ENCODE results near the gene DVL1.

DVL1 gene

DNA sequence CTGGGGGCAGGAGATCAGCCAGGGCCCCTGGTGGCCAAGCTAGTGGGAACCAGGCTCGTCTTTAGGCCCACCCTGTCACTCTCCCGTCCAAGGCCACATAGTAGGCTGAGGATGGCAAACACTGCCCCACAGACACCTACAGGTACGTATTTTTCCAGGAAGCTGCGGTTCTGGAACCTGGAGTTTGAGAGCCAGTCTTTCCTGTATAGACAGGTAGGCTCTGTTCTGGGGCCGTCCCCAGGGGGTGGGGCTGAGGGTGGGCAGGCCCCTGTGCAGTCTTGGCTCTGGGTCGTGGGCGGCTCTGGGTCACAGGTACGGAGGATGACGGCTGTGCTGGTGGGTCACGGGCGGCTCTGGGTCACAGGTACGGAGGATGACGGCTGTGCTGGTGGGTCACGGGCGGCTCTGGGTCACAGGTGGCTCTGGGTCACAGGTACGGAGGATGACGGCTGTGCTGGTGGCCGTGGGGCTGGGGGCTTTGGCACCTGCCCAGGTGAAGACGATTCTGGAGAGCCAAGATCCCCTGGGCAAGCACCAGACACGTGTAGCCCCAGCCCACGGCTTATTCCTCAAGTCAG, 38.7 kb downstream of the DVL1 start:
- Histone ChIP-seq H3K36me3 (ENCODE audit: insufficient read depth, insufficient read length, low read length) (peaks cover 65% of the 10 kb centered on the region), H3K9me3 (ENCODE audit: insufficient read depth, low read length) (no peaks in the 10 kb centered on the region), H3K27me3 (ENCODE audit: insufficient read depth, insufficient read length) (no peaks in the 10 kb centered on the region), H3K4me3 (ENCODE audit: insufficient read length, low read depth) (no peak overlapping the region), H3K9ac (ENCODE audit: insufficient read length, low read depth) (no peak overlapping the region), H3K4me1 (ENCODE audit: insufficient read depth, insufficient read length) (peaks cover 18% of the 10 kb centered on the region)
- DNase-seq (ENCODE audit: low read depth, low spot score) = no peak
- no peak for TF ChIP-seq YY1 (IDR thresholded peaks at IDR 0.05; ENCODE audit: insufficient read depth, insufficient read length)
- TF ChIP-seq SUZ12 (IDR thresholded peaks at IDR 0.05; ENCODE audit: extremely low read depth, insufficient read depth, insufficient read length) = no peak
- TF ChIP-seq ZNF274 (IDR thresholded peaks at IDR 0.05; ENCODE audit: low read depth, low read length) = no peak

- no peak for TF ChIP-seq SUZ12 (IDR thresholded peaks at IDR 0.05; ENCODE audit: extremely low read depth, insufficient read depth, insufficient read length)
- Histone ChIP-seq H3K9ac (ENCODE audit: insufficient read length, low read depth) (peak overlapping the region; percentile 90), H3K36me3 (ENCODE audit: insufficient read depth, insufficient read length, low read length) (peaks cover 61% of the 10 kb centered on the region), H3K4me1 (ENCODE audit: insufficient read depth, insufficient read length) (peaks cover 15% of the 10 kb centered on the region), H3K9me3 (ENCODE audit: insufficient read depth, low read length) (no peaks in the 10 kb centered on the region), H3K4me3 (ENCODE audit: insufficient read length, low read depth) (no peak overlapping the region), H3K27me3 (ENCODE audit: insufficient read depth, insufficient read length) (no peaks in the 10 kb centered on the region)
- no peak for DNase-seq (ENCODE audit: low read depth, low spot score)
Observed at GRCh38 chr1:1310109-1310385, 39.2 kb downstream of the DVL1 start.

DNA sequence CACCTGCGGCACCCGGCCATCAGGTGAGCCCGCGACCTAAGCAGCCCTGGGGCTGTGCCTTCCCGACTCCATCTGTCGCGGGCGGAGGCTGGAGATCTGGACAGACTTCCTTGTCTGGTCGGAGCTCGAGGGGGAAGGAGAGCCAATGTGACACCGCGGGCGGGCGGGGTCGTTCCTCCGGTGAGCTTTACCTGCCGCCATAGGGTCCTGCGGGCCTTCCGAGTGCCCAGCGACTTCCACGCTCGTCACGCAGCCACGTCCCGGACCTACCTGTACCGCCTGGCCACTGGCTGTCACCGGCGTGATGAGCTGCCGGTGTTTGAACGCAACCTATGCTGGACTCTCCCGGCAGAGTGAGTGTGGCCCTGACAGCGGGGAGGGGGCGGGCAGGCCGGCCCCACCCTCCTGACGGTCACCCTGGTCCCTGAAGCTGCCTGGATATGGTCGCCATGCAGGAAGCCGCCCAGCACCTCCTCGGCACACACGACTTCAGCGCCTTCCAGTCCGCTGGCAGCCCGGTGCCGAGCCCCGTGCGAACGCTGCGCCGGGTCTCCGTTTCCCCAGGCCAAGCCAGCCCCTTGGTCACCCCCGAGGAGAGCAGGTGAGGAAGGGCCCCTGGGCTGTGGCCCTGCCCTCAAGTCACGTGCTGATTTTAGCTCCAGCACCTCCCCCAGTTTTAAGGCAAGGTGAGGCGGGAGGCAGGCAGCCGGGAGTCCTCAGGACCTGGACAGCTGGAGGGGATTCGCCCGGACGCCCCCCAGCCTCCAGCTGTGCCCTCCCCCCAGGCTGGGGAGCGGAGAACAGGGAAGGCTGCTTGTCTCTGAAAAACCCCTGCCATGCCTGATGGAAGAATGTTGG, 39.7 kb downstream of the DVL1 start:
- Histone ChIP-seq H3K36me3 (ENCODE audit: insufficient read depth, insufficient read length, low read length) (peaks cover 56% of the 10 kb centered on the region), H3K4me1 (ENCODE audit: insufficient read depth, insufficient read length) (peaks cover 14% of the 10 kb centered on the region)
- DNase-seq (ENCODE audit: low read depth, low spot score) = no peak

GRCh38 chr1:1308756-1309250, 40.4 kb downstream of the DVL1 start:
- Histone ChIP-seq H3K4me3 (ENCODE audit: insufficient read length, low read depth) (peak overlapping the region; percentile 70), H3K4me1 (ENCODE audit: insufficient read depth, insufficient read length) (peaks cover 16% of the 10 kb centered on the region), H3K9ac (ENCODE audit: insufficient read length, low read depth) (peak overlapping the region; percentile 90), H3K9me3 (ENCODE audit: insufficient read depth, low read length) (no peaks in the 10 kb centered on the region), H3K27me3 (ENCODE audit: insufficient read depth, insufficient read length) (no peaks in the 10 kb centered on the region), H3K36me3 (ENCODE audit: insufficient read depth, insufficient read length, low read length) (peaks cover 49% of the 10 kb centered on the region)
- no peak for DNase-seq (ENCODE audit: low read depth, low spot score)
- no peak for TF ChIP-seq ZNF274 (IDR thresholded peaks at IDR 0.05; ENCODE audit: low read depth, low read length)
- no peak for TF ChIP-seq YY1 (IDR thresholded peaks at IDR 0.05; ENCODE audit: insufficient read depth, insufficient read length)
- no peak for TF ChIP-seq SUZ12 (IDR thresholded peaks at IDR 0.05; ENCODE audit: extremely low read depth, insufficient read depth, insufficient read length)

More for the DNA sequence above, 39.7 kb downstream of the DVL1 start:
- Histone ChIP-seq H3K27me3 (ENCODE audit: insufficient read depth, insufficient read length) (no peaks in the 10 kb centered on the region), H3K9me3 (ENCODE audit: insufficient read depth, low read length) (no peaks in the 10 kb centered on the region), H3K9ac (ENCODE audit: insufficient read length, low read depth) (peak overlapping the region; percentile 90), H3K4me3 (ENCODE audit: insufficient read length, low read depth) (peak overlapping the region; percentile 70)
- TF ChIP-seq ZNF274 (IDR thresholded peaks at IDR 0.05; ENCODE audit: low read depth, low read length) (no peak), SUZ12 (IDR thresholded peaks at IDR 0.05; ENCODE audit: extremely low read depth, insufficient read depth, insufficient read length) (no peak), YY1 (IDR thresholded peaks at IDR 0.05; ENCODE audit: insufficient read depth, insufficient read length) (no peak)

DNA sequence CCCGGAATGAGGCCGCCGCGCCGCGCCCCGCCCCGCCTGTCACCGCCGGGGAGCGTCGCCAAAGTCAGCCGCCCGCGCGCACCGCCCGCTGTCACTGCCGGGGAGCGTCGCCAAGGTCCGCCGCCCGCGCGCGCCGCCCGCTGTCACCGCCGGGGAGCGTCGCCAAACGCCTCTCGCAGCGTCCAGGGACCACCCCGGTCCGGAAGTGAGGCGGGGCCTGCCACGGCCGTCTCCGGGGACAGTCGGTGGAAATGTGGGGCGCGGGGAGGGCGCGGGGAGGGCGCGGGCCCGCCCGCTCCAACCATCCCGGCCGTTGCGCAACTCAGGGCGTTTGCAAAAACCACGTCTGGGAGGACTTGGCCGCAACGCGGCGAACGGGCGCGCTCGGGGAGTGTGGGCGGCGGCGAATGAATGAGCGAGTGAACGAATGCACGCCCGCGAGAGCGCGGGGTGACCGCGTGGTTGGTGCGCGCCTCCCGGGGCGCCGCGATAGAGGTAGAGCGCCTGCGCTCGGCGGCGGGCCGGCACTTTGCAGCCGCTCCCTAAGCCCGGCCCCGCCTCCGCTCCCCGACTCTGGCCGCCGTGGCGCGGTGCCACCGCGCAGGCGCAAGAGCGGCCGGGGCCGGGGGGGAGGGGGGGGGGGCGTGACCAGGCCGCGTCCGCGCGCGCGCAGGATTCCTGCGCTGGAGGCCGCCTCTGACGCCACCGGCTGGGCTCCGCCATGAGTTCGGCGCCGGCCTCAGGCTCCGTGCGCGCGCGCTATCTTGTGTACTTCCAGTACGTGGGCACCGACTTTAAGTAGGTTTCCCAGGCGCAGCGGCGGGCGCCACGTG, 41.1 kb downstream of the DVL1 start, which contains the start of the genes ACAP3 and PUSL1:
Gene ACAP3 (minus strand): TSS at position 8 of the 833 bp plus-strand sequence. CDS start 115 bp downstream, outside the sequence.
Gene PUSL1 (plus strand): TSS at position 675 of the 833 bp plus-strand sequence. CDS start 47 bp downstream, at position 722.
- peak; percentile 71 for DNase-seq (ENCODE audit: low read depth, low spot score)
- H3K9ac ChIP-seq (ENCODE audit: insufficient read length, low read depth) = peak within 1 kb of the TSS; percentile 92
- H3K36me3 ChIP-seq (ENCODE audit: insufficient read depth, insufficient read length, low read length) = peaks cover 42% of the 10 kb centered on the region
- H3K4me3 ChIP-seq (ENCODE audit: insufficient read length, low read depth) = peak within 1 kb of the TSS; percentile 72
- H3K27me3 ChIP-seq (ENCODE audit: insufficient read depth, insufficient read length) = no peaks in the 10 kb centered on the region
- no peaks in the 10 kb centered on the region for H3K9me3 ChIP-seq (ENCODE audit: insufficient read depth, low read length)
- H3K4me1 ChIP-seq (ENCODE audit: insufficient read depth, insufficient read length) = peaks cover 18% of the 10 kb centered on the region
- TF ChIP-seq ZNF274 (IDR thresholded peaks at IDR 0.05; ENCODE audit: low read depth, low read length) (no peak), YY1 (IDR thresholded peaks at IDR 0.05; ENCODE audit: insufficient read depth, insufficient read length) (no peak), SUZ12 (IDR thresholded peaks at IDR 0.05; ENCODE audit: extremely low read depth, insufficient read depth, insufficient read length) (no peak)

DNA sequence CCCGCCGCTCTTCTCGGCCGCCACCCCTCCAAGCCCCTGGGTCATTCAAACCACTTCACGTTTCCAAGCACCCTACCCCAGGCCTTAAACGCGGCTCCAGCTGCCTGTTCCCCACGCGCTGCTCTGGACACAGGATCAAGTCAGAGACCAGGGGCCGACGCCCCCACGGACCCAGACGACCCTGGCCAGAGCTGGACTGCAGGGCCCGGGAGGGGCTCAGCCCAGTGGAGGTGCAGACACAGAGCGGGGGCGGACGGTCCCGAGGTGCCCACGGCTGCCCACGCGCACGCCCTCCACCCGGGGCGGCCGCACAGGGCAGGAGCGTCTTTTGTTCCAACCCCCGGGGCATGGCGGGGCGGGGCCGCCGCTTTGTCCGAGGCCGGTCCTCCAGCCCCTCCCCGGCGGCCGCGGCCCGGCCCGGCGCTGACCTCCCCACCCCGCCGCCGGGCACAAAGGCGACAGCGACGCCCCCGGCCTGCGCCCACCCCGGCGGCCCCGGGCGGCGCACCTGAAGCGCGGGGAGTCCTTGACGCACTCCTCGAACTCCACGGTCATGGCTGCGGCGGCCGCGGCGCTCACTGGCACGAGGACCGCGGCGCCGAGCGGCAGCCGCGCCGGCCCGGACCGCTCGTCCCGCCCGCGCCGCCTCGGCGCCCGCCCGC, 41.8 kb downstream of the DVL1 start:
- DNase-seq (ENCODE audit: low read depth, low spot score) = no peak
- Histone ChIP-seq H3K9me3 (ENCODE audit: insufficient read depth, low read length) (no peaks in the 10 kb centered on the region), H3K9ac (ENCODE audit: insufficient read length, low read depth) (peak overlapping the region; percentile 92), H3K4me1 (ENCODE audit: insufficient read depth, insufficient read length) (peaks cover 24% of the 10 kb centered on the region), H3K4me3 (ENCODE audit: insufficient read length, low read depth) (peak overlapping the region; percentile 72), H3K27me3 (ENCODE audit: insufficient read depth, insufficient read length) (no peaks in the 10 kb centered on the region), H3K36me3 (ENCODE audit: insufficient read depth, insufficient read length, low read length) (peaks cover 35% of the 10 kb centered on the region)
- TF ChIP-seq SUZ12 (IDR thresholded peaks at IDR 0.05; ENCODE audit: extremely low read depth, insufficient read depth, insufficient read length) (no peak), ZNF274 (IDR thresholded peaks at IDR 0.05; ENCODE audit: low read depth, low read length) (no peak), YY1 (IDR thresholded peaks at IDR 0.05; ENCODE audit: insufficient read depth, insufficient read length) (no peak)

Measured in NT2/D1 (cell line).